ENCODE results near the gene NXPH2. TPM values are rescaled to one million over a fixed set of nuclear protein-coding genes. Genes with fewer than 3 reads are reported as not detected.
"Not testable (repeated sequence)": the region's sequence is repeated elsewhere in the genome, so short reads cannot be mapped to it uniquely, and the experiment has no call there.

Gene NXPH2
- total RNA-seq, 2 donors from 2014 or later, result not detected

- DNase-seq (ENCODE audit: low spot score), result no peak
- intact Hi-C loops (cut with DNase I), result no loop called here
Observed at GRCh38 chr2:138763971-138764370, 16.2 kb downstream of the NXPH2 start.

GRCh38 chr2:138762533-138762932 is 17.7 kb downstream of the NXPH2 start:
- no peak for DNase-seq (ENCODE audit: low spot score)
- intact Hi-C loops (cut with DNase I), result no loop called here

- no peak for DNase-seq (ENCODE audit: low spot score)
- intact Hi-C loops (cut with DNase I), result no loop called here
Observed at GRCh38 chr2:138760676-138761075, 19.5 kb downstream of the NXPH2 start.

GRCh38 chr2:138757384-138757783 is 22.8 kb downstream of the NXPH2 start:
- intact Hi-C loops (cut with DNase I), result no loop called here
- no peak for DNase-seq (ENCODE audit: low spot score)

GRCh38 chr2:138752197-138752956 is 27.8 kb downstream of the NXPH2 start:
- intact Hi-C loops (cut with DNase I), result no loop called here
- DNase-seq (ENCODE audit: low spot score), result no peak

- no peak for DNase-seq (ENCODE audit: low spot score)
- intact Hi-C loops (cut with DNase I), result no loop called here
Observed at GRCh38 chr2:138744713-138745112, 35.5 kb downstream of the NXPH2 start.

- no peak for DNase-seq (ENCODE audit: low spot score)
- intact Hi-C loops (cut with DNase I), result no loop called here
Observed at GRCh38 chr2:138742441-138743057, 37.6 kb downstream of the NXPH2 start.

GRCh38 chr2:138741851-138742250 is 38.3 kb downstream of the NXPH2 start:
- DNase-seq (ENCODE audit: low spot score), result no peak
- intact Hi-C loops (cut with DNase I), result no loop called here

- intact Hi-C loops (cut with DNase I); DNase-seq (ENCODE audit: low spot score): not testable (repeated sequence)
Observed at GRCh38 chr2:138737009-138737554, 43.1 kb downstream of the NXPH2 start.

GRCh38 chr2:138732651-138733050 is 47.5 kb downstream of the NXPH2 start:
- DNase-seq (ENCODE audit: low spot score), result no peak
- intact Hi-C loops (cut with DNase I), result no loop called here

- DNase-seq (ENCODE audit: low spot score), result no peak
- intact Hi-C loops (cut with DNase I), result no loop called here
Observed at GRCh38 chr2:138730497-138731030, 49.6 kb downstream of the NXPH2 start.

- intact Hi-C loops (cut with DNase I), result no loop called here
- no peak for DNase-seq (ENCODE audit: low spot score)
Observed at GRCh38 chr2:138727956-138728355, 52.2 kb downstream of the NXPH2 start.

GRCh38 chr2:138726681-138727080 is 53.5 kb downstream of the NXPH2 start:
- no peak for DNase-seq (ENCODE audit: low spot score)

GRCh38 chr2:138724729-138725459 is 55.3 kb downstream of the NXPH2 start:
- intact Hi-C loops (cut with DNase I), result no loop called here
- no peak for DNase-seq (ENCODE audit: low spot score)

More at GRCh38 chr2:138726681-138727080, 53.5 kb downstream of the NXPH2 start:
- intact Hi-C loops (cut with DNase I), result no loop called here

- intact Hi-C loops (cut with DNase I), result no loop called here
- DNase-seq (ENCODE audit: low spot score), result no peak
Observed at GRCh38 chr2:138724327-138724726, 55.9 kb downstream of the NXPH2 start.

GRCh38 chr2:138723196-138723987 is 56.8 kb downstream of the NXPH2 start:
- intact Hi-C loops (cut with DNase I), result no loop called here
- no peak for DNase-seq (ENCODE audit: low spot score)

- intact Hi-C loops (cut with DNase I), result no loop called here
- peak; percentile 80 for DNase-seq (ENCODE audit: low spot score)
Observed at GRCh38 chr2:138722316-138722715, 57.9 kb downstream of the NXPH2 start.

- intact Hi-C loops (cut with DNase I), result no loop called here
- no peak for DNase-seq (ENCODE audit: low spot score)
Observed at GRCh38 chr2:138720035-138720838, 60.0 kb downstream of the NXPH2 start.

All from posterior vena cava (tissue), 2 donors.